Hepatocyte (in vitro differentiated cells): ENCODE results near the gene APBB2. TPM values are rescaled to one million over a fixed set of nuclear protein-coding genes. Genes with fewer than 3 reads are reported as not detected.

Experiments used
- DNase-seq: peaks from one replicate; pipeline ENCODE4 v3.0.0-alpha.2; 2016; ENCODE audit warnings: low spot score
- H2AFZ ChIP-seq: fragments of 200-600 bp; sonication (generic); 2 replicates; pipeline ENCODE4 v1.6.0; 2016; ENCODE audit warnings: antibody characterized with exemption, mild to moderate bottlenecking
- H3K27ac ChIP-seq: fragments of 200-600 bp; sonication (generic); 2 replicates; pipeline ENCODE4 v1.5.1; 2016; ENCODE audit warnings: mild to moderate bottlenecking
- H3K27me3 ChIP-seq: fragments of 200-600 bp; sonication (generic); 2 replicates; pipeline ENCODE4 v1.6.1; 2016
- H3K36me3 ChIP-seq: fragments of 200-600 bp; sonication (generic); replicated peaks from 2 replicates; pipeline ENCODE4 v1.5.1; 2016; ENCODE audit warnings: low read depth; ENCODE audit not compliant: insufficient read depth
- H3K4me1 ChIP-seq: fragments of 200-600 bp; sonication (generic); 2 replicates; pipeline ENCODE4 v1.5.1; 2016; ENCODE audit warnings: mild to moderate bottlenecking, moderate library complexity; ENCODE audit not compliant: insufficient read depth
- H3K4me2 ChIP-seq: fragments of 200-600 bp; sonication (generic); 2 replicates; pipeline ENCODE4 v1.6.0; 2016
- H3K4me3 ChIP-seq: fragments of 200-600 bp; sonication (generic); 2 replicates; pipeline ENCODE4 v1.5.1; 2016; ENCODE audit warnings: mild to moderate bottlenecking
- H3K79me2 ChIP-seq: fragments of 200-600 bp; sonication (generic); 2 replicates; pipeline ENCODE4 v1.6.0; 2017; ENCODE audit warnings: mild to moderate bottlenecking
- H3K9me2 ChIP-seq: fragments of 200-600 bp; sonication (generic); replicated peaks from 2 replicates; pipeline ENCODE4 v1.6.0; 2017; ENCODE audit warnings: mild to moderate bottlenecking; ENCODE audit not compliant: insufficient read depth
- H3K9me3 ChIP-seq: fragments of 200-600 bp; sonication (generic); 2 replicates; pipeline ENCODE4 v1.5.1; 2016; ENCODE audit warnings: low read depth, mild to moderate bottlenecking
- H4K20me1 ChIP-seq: fragments of 200-600 bp; sonication (generic); 2 replicates; pipeline ENCODE4 v1.6.0; 2016; ENCODE audit warnings: mild to moderate bottlenecking; ENCODE audit not compliant: insufficient read depth, poor library complexity, severe bottlenecking
- EZH2 ChIP-seq: fragments of 200-600 bp; sonication (generic); IDR thresholded peaks from 2 replicates; pipeline ENCODE4 v1.6.1; 2016; ENCODE audit warnings: antibody characterized with exemption, mild to moderate bottlenecking, borderline replicate concordance
- EZH2phosphoT487 ChIP-seq: fragments of 200-600 bp; sonication (generic); IDR thresholded peaks from one replicate; pipeline ENCODE4 v1.6.1; 2018; ENCODE audit warnings: antibody characterized with exemption, mild to moderate bottlenecking, low read depth, moderate library complexity; ENCODE audit not compliant: unreplicated experiment, severe bottlenecking
- WGBS: methylation state at CpG from one replicate; pipeline ENCODE4 v1.1.6; 2016; ENCODE audit warnings: low lambda C conversion rate; ENCODE audit errors: missing lambda C conversion rate; 5-methylcytosine and 5-hydroxymethylcytosine counted together
- polyA plus RNA-seq: library from polyadenylated mRNA; unstranded; fragments of >200 nt; fragmentation: Nextera tagmentation; extraction: Ambion mirVana; gene quantifications from 2 replicates; pipeline ENCODE4 v1.2.1, GENCODE V29; 2016
- total RNA-seq: library from RNA; depleted of rRNA; stranded (reverse); fragments of >200 nt; gene quantifications from 2 replicates; pipeline ENCODE4 v1.2.3, GENCODE V29; 2014
- TF ChIP-seq, protein P1 (sequence below): fragments of 200-600 bp; sonication (generic); IDR thresholded peaks from 2 replicates; pipeline ENCODE4 v1.5.1; 2016; ENCODE audit warnings: antibody characterized with exemption, mild to moderate bottlenecking; ENCODE audit not compliant: poor library complexity

Gene APBB2
- total and polyA plus RNA-seq, 2 experiments from 2014 or later = 23.4 to 47.5 TPM

DNA sequence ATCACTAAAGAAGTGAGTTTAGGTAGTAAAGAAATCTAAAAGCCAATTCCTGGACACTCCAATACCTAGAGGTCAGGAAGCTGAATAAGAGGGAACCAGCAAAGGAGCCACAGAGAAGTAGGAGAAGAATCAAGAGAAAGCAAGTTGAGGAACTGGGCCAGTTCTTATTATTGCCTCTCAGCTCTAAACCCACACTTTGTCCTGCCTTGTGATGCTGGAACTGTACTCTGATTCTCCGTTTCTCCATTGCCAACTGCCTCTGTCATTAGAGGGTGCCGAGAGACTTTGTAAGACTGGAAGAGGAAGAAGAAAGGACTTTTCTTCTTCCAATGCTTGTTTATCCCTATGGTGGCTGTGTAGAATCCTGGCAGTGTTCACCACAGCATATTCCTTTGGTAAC, 426.0 kb downstream of the APBB2 start:
- WGBS = 95% methylated on average over 2 of the region's 2 CpGs
- H2AFZ ChIP-seq = no peak overlapping the region

DNA sequence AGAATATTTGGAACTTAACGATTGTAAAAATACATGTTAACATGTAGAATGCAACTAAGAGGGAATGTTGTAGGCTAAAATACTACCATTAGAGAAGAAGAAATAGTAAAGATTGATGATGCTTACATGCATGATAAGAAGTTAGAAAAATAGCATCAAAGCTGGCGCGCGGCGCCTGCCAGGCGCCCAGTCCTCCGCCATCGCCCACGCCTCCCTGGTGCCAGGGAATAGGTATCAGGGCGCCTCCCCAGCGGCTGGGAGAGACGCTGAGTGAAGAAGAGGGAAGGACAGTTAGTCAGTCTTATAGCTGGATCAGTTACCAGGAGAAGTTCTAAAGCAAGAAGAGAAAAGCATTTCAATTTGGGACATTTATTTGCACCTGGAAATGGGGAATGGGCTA, 428.6 kb downstream of the APBB2 start:
- no peak for DNase-seq
- H3K27me3 ChIP-seq = no peaks in the 10 kb centered on the region
- H4K20me1 ChIP-seq = no peaks in the 10 kb centered on the region
- H3K79me2 ChIP-seq = no peaks in the 10 kb centered on the region
- 97% methylated on average over 12 of the region's 12 CpGs for WGBS
- H3K9me2 ChIP-seq = no peaks in the 10 kb centered on the region
- H3K4me3 ChIP-seq = no peak overlapping the region
- no peaks in the 10 kb centered on the region for H3K36me3 ChIP-seq
- H3K27ac ChIP-seq = no peak overlapping the region
- H3K4me2 ChIP-seq = no peak overlapping the region
- H2AFZ ChIP-seq = no peak overlapping the region
- no peak for TF ChIP-seq EZH2phosphoT487
- no peak for TF ChIP-seq EZH2
- TF ChIP-seq, protein P1, sequence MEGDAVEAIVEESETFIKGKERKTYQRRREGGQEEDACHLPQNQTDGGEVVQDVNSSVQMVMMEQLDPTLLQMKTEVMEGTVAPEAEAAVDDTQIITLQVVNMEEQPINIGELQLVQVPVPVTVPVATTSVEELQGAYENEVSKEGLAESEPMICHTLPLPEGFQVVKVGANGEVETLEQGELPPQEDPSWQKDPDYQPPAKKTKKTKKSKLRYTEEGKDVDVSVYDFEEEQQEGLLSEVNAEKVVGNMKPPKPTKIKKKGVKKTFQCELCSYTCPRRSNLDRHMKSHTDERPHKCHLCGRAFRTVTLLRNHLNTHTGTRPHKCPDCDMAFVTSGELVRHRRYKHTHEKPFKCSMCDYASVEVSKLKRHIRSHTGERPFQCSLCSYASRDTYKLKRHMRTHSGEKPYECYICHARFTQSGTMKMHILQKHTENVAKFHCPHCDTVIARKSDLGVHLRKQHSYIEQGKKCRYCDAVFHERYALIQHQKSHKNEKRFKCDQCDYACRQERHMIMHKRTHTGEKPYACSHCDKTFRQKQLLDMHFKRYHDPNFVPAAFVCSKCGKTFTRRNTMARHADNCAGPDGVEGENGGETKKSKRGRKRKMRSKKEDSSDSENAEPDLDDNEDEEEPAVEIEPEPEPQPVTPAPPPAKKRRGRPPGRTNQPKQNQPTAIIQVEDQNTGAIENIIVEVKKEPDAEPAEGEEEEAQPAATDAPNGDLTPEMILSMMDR = no peak
- H3K4me1 ChIP-seq = no peaks in the 10 kb centered on the region
- H3K9me3 ChIP-seq = no peaks in the 10 kb centered on the region

More for the DNA sequence above, 426.0 kb downstream of the APBB2 start:
- no peaks in the 10 kb centered on the region for H3K9me2 ChIP-seq
- no peaks in the 10 kb centered on the region for H3K4me1 ChIP-seq
- no peaks in the 10 kb centered on the region for H3K9me3 ChIP-seq
- H3K79me2 ChIP-seq = no peaks in the 10 kb centered on the region
- TF ChIP-seq, protein P1 = no peak
- TF ChIP-seq EZH2phosphoT487 = no peak
- TF ChIP-seq EZH2 = no peak
- no peak overlapping the region for H3K27ac ChIP-seq
- DNase-seq = no peak
- no peak overlapping the region for H3K4me2 ChIP-seq
- H3K4me3 ChIP-seq = no peak overlapping the region
- H3K36me3 ChIP-seq = no peaks in the 10 kb centered on the region
- H3K27me3 ChIP-seq = no peaks in the 10 kb centered on the region
- H4K20me1 ChIP-seq = no peaks in the 10 kb centered on the region

DNA sequence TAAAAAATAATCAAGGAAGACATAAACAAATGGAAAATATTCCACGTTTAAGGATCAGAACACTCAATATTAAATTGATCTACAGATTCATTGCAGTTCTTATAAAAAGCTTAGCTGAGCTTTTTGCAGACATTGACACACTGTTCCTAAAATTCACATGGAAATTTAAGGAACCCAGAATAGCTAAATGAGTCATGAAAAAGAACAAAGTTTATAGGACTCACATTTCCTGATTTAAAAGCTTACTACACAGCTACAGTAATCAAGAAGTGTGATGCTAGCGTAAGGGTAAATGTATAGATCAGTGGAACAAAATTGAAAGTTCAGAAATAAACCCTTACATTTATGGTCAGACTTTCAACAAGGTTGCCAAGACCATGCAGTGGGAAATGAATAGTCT, 431.5 kb downstream of the APBB2 start:
- no peak overlapping the region for H3K27ac ChIP-seq
- H3K4me2 ChIP-seq = no peak overlapping the region
- no peaks in the 10 kb centered on the region for H3K4me1 ChIP-seq
- H3K9me3 ChIP-seq = no peaks in the 10 kb centered on the region
- H3K27me3 ChIP-seq = no peaks in the 10 kb centered on the region
- no peaks in the 10 kb centered on the region for H3K79me2 ChIP-seq
- no peaks in the 10 kb centered on the region for H3K9me2 ChIP-seq
- no peaks in the 10 kb centered on the region for H3K36me3 ChIP-seq
- no peak overlapping the region for H2AFZ ChIP-seq
- WGBS = 96% methylated on average over 2 of the region's 2 CpGs
- H3K4me3 ChIP-seq = no peak overlapping the region
- no peak for DNase-seq
- TF ChIP-seq, protein P1 = no peak
- TF ChIP-seq EZH2 (no peak), EZH2phosphoT487 (no peak)
- no peaks in the 10 kb centered on the region for H4K20me1 ChIP-seq

DNA sequence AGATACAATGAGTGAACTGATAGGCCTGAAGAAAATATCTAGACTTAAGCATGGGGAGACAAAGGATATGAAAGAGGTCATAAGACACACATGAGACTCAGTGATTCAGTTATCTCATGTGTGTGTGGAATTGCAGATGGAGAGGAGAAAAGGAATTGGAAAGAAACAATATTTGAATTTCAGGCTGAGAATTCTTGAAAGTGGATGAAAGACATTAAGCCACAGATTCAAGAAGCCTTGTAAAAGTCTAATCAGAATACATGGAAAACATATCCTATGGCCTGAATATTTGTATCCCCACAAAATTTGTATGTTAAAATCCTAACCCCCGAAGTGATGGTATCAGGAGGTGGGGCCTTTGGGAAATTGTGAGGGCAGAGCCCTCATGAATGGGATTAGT, 436.3 kb downstream of the APBB2 start:
- WGBS = 92% methylated on average over 1 of the region's 1 CpG
- H3K4me2 ChIP-seq = no peak overlapping the region
- TF ChIP-seq, protein P1 = no peak
- TF ChIP-seq EZH2 (no peak), EZH2phosphoT487 (no peak)

More for the DNA sequence above, 436.3 kb downstream of the APBB2 start:
- no peaks in the 10 kb centered on the region for H3K36me3 ChIP-seq
- no peak for DNase-seq
- H3K4me1 ChIP-seq = no peaks in the 10 kb centered on the region
- H4K20me1 ChIP-seq = no peaks in the 10 kb centered on the region
- H3K4me3 ChIP-seq = no peak overlapping the region
- H2AFZ ChIP-seq = no peak overlapping the region
- no peaks in the 10 kb centered on the region for H3K79me2 ChIP-seq
- no peaks in the 10 kb centered on the region for H3K9me3 ChIP-seq
- no peak overlapping the region for H3K27ac ChIP-seq
- no peaks in the 10 kb centered on the region for H3K9me2 ChIP-seq
- no peaks in the 10 kb centered on the region for H3K27me3 ChIP-seq
